GM12878 (cell line): ENCODE measurements around the gene SCARB1.

Source experiments
- CHD4 ChIP-seq: fragments of 200-600 bp; sonication (generic); IDR thresholded peaks from 2 replicates; pipeline ENCODE4 v1.6.1; 2016; ENCODE audit warnings: mild to moderate bottlenecking
- CTCF ChIP-seq, 3 experiments: IDR thresholded peaks in 2 of 3; conservative IDR thresholded peaks in 1 of 3; 2 replicates each; pipeline ENCODE4 v1.5.1; 2011; ENCODE audit warnings: low read depth in 3 of 3, low read length in 3 of 3, mild to moderate bottlenecking in 3 of 3, control low read depth in 2 of 3, moderate library complexity in 2 of 3, inconsistent platforms in 1 of 3, mixed read lengths in 1 of 3; ENCODE audit not compliant: control insufficient read depth in 2 of 3, insufficient read depth in 1 of 3; ENCODE audit errors: extremely low read depth in 1 of 3
- ETV6 ChIP-seq, 2 experiments: fragments of 450-650 bp in 1 of 2; IDR thresholded peaks in 1 of 2; conservative IDR thresholded peaks in 1 of 2; 2 replicates each; pipeline ENCODE4 v1.6.1; 2014; ENCODE audit warnings: antibody characterized with exemption in 1 of 2, borderline replicate concordance in 1 of 2, low read depth in 1 of 2, mild to moderate bottlenecking in 1 of 2, moderate library complexity in 1 of 2
- EZH2 ChIP-seq: IDR thresholded peaks from 2 replicates; pipeline ENCODE4 v1.6.1; 2012; ENCODE audit warnings: low read depth, mild to moderate bottlenecking, control low read depth, inconsistent platforms, low read length, borderline replicate concordance; ENCODE audit not compliant: control insufficient read depth
- KDM1A ChIP-seq: fragments of 200-600 bp; sonication (generic); IDR thresholded peaks from 2 replicates; pipeline ENCODE4 v1.6.1; 2016; ENCODE audit warnings: borderline replicate concordance
- NFIC ChIP-seq: IDR thresholded peaks from 2 replicates; pipeline ENCODE4 v1.6.1; 2012; ENCODE audit warnings: low read depth, mild to moderate bottlenecking, inconsistent platforms, low read length, moderate library complexity
- POLR2AphosphoS5 ChIP-seq: IDR thresholded peaks from 2 replicates; pipeline ENCODE4 v1.6.1; 2011; ENCODE audit warnings: mild to moderate bottlenecking, low read length, inconsistent platforms
- TF ChIP-seq, protein P1 (sequence below): IDR thresholded peaks from 2 replicates; pipeline ENCODE4 v1.6.1; 2012; ENCODE audit warnings: mild to moderate bottlenecking, low read depth, low read length
- TF ChIP-seq, protein P2 (sequence below): IDR thresholded peaks from 2 replicates; pipeline ENCODE4 v1.6.1; 2011; ENCODE audit warnings: low read depth, mild to moderate bottlenecking, low read length, moderate library complexity, borderline replicate concordance; ENCODE audit errors: extremely low read depth

DNA sequence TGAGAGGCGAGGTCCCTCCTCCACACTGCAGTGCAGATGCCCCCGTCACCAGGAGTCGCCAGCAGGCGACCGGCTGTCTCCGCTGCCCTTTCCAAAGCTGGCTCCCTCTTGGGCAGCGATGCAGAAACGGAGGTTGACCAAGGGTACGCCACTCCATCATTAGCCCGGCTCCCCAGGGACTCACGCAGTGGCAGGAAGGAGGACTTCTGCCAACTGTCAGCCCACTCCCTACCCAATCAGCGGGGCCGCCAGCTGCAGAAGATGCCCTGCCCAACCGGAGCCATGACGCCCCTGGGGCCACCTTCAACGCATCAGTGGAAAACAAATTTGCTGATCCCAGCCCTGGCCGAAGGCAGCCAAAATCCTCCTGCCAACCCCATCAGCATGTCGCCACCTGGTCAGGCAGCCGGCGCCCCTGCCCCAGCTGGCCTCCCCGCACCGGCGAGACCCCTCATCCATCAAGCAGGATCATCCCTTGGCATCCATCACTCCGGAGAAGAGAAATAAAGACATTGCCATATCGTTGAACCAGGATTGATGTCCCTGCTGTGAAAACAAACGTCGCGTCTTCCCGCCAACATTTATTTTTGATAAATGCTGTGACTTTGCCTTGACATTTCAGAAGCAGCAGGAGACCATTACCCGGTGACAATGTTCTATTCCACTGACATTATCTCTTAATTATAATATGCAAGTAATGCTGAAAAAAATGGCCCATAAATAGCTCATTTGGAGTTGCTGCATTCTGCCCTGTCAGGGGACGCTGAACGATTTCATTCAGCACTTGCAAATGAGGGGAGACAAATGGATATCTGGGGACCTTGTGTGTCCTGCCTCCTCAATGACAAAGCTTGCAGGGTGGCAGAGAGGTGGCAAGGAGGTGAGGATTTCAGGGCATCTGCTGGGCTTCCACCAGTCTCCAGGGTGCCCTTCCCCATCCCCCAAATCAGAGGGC is 105.1 kb downstream of the SCARB1 start:
- TF ChIP-seq CTCF (IDR thresholded peaks at IDR 0.05 in 2 of 3, conservative IDR thresholded peaks at IDR 0.05 in 1 of 3; ENCODE audit: control insufficient read depth in 2 of 3, extremely low read depth in 1 of 3, insufficient read depth in 1 of 3, low read depth in 3 of 3, low read length in 3 of 3) (no peak), KDM1A (no peak), NFIC (no peak), ETV6 (conservative IDR thresholded peaks at IDR 0.05 in 1 of 2, IDR thresholded peaks at IDR 0.05 in 1 of 2; ENCODE audit: borderline replicate concordance in 1 of 2, low read depth in 1 of 2) (no peak), EZH2 (no peak), CHD4 (no peak), POLR2AphosphoS5 (no peak)
- TF ChIP-seq, protein P1, sequence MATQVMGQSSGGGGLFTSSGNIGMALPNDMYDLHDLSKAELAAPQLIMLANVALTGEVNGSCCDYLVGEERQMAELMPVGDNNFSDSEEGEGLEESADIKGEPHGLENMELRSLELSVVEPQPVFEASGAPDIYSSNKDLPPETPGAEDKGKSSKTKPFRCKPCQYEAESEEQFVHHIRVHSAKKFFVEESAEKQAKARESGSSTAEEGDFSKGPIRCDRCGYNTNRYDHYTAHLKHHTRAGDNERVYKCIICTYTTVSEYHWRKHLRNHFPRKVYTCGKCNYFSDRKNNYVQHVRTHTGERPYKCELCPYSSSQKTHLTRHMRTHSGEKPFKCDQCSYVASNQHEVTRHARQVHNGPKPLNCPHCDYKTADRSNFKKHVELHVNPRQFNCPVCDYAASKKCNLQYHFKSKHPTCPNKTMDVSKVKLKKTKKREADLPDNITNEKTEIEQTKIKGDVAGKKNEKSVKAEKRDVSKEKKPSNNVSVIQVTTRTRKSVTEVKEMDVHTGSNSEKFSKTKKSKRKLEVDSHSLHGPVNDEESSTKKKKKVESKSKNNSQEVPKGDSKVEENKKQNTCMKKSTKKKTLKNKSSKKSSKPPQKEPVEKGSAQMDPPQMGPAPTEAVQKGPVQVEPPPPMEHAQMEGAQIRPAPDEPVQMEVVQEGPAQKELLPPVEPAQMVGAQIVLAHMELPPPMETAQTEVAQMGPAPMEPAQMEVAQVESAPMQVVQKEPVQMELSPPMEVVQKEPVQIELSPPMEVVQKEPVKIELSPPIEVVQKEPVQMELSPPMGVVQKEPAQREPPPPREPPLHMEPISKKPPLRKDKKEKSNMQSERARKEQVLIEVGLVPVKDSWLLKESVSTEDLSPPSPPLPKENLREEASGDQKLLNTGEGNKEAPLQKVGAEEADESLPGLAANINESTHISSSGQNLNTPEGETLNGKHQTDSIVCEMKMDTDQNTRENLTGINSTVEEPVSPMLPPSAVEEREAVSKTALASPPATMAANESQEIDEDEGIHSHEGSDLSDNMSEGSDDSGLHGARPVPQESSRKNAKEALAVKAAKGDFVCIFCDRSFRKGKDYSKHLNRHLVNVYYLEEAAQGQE: no peak
- TF ChIP-seq, protein P2, sequence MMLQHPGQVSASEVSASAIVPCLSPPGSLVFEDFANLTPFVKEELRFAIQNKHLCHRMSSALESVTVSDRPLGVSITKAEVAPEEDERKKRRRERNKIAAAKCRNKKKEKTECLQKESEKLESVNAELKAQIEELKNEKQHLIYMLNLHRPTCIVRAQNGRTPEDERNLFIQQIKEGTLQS: no peak
